SK-N-MC (cell line): ENCODE measurements around the gene ADGRF5.

Source experiments
- EZH2 ChIP-seq: fragments of 200-600 bp; sonication (generic); IDR thresholded peaks from one replicate; pipeline ENCODE4 v1.6.1; 2017; ENCODE audit warnings: antibody characterized with exemption
- POLR2AphosphoS5 ChIP-seq: IDR thresholded peaks from 2 replicates; pipeline ENCODE4 v1.6.1; 2012; ENCODE audit warnings: mild to moderate bottlenecking, low read depth, low read length, borderline replicate concordance

- TF ChIP-seq POLR2AphosphoS5 (no peak), EZH2 (no peak)
Measured at GRCh38 chr6:46888578-46888977, 33.2 kb downstream of the ADGRF5 start.
